Cerebellar cortex (tissue), 1 donor: Measurements from ENCODE around the gene MYO1D.
"Not testable (repeated sequence)": the region's sequence is repeated elsewhere in the genome, so short reads cannot be mapped to it uniquely, and the experiment has no call there.

Source experiments
- DNase-seq: peaks from one replicate; pipeline ENCODE4 v3.0.0-alpha.2; 2015; ENCODE audit warnings: low spot score

The MYO1D gene

GRCh38 chr17:32673964-32674363 is 203.0 kb downstream of the MYO1D start:
- no peak for DNase-seq

GRCh38 chr17:32672711-32673110 is 204.2 kb downstream of the MYO1D start:
- no peak for DNase-seq

GRCh38 chr17:32671896-32672295 is 205.0 kb downstream of the MYO1D start:
- peak; percentile 16 for DNase-seq

- no peak for DNase-seq
These were observed 211.9 kb downstream of the MYO1D start for GRCh38 chr17:32664936-32665583.

GRCh38 chr17:32660496-32660985 is 216.4 kb downstream of the MYO1D start:
- DNase-seq, result no peak

GRCh38 chr17:32659419-32659842 is 217.5 kb downstream of the MYO1D start:
- peak; percentile 85 for DNase-seq

GRCh38 chr17:32658470-32659418 is 218.2 kb downstream of the MYO1D start:
- DNase-seq, result no peak

- DNase-seq, result no peak
These were observed 220.0 kb downstream of the MYO1D start for GRCh38 chr17:32656886-32657285.

- no peak for DNase-seq
These were observed 222.6 kb downstream of the MYO1D start for GRCh38 chr17:32654324-32654723.

- no peak for DNase-seq
These were observed 225.8 kb downstream of the MYO1D start for GRCh38 chr17:32651084-32651483.

GRCh38 chr17:32648450-32648849 is 228.5 kb downstream of the MYO1D start:
- no peak for DNase-seq

GRCh38 chr17:32646941-32647340 is 230.0 kb downstream of the MYO1D start:
- DNase-seq, result no peak

- not testable (repeated sequence) for DNase-seq
These were observed 235.4 kb downstream of the MYO1D start for GRCh38 chr17:32641514-32641913.

- DNase-seq, result no peak
These were observed 240.2 kb downstream of the MYO1D start for GRCh38 chr17:32636598-32637218.

GRCh38 chr17:32634167-32634566 is 242.8 kb downstream of the MYO1D start:
- no peak for DNase-seq

- no peak for DNase-seq
These were observed 245.4 kb downstream of the MYO1D start for GRCh38 chr17:32631341-32632096.

GRCh38 chr17:32629563-32630190 is 247.2 kb downstream of the MYO1D start:
- no peak for DNase-seq

GRCh38 chr17:32628271-32629044 is 248.5 kb downstream of the MYO1D start:
- no peak for DNase-seq

GRCh38 chr17:32627239-32627996 is 249.5 kb downstream of the MYO1D start:
- peak; percentile 94 for DNase-seq

GRCh38 chr17:32626379-32626791 is 250.5 kb downstream of the MYO1D start:
- DNase-seq, result peak; percentile 61
